HG03378 (cell line): ENCODE measurements around the gene RUNX3.

Source experiments
- ATAC-seq: cut with Tn5 transposase; IDR thresholded peaks from one replicate; pipeline ENCODE4 v1.9.1; 2021; ENCODE audit warnings: mild to moderate bottlenecking, moderate library complexity; ENCODE audit not compliant: unreplicated experiment

Gene RUNX3

DNA sequence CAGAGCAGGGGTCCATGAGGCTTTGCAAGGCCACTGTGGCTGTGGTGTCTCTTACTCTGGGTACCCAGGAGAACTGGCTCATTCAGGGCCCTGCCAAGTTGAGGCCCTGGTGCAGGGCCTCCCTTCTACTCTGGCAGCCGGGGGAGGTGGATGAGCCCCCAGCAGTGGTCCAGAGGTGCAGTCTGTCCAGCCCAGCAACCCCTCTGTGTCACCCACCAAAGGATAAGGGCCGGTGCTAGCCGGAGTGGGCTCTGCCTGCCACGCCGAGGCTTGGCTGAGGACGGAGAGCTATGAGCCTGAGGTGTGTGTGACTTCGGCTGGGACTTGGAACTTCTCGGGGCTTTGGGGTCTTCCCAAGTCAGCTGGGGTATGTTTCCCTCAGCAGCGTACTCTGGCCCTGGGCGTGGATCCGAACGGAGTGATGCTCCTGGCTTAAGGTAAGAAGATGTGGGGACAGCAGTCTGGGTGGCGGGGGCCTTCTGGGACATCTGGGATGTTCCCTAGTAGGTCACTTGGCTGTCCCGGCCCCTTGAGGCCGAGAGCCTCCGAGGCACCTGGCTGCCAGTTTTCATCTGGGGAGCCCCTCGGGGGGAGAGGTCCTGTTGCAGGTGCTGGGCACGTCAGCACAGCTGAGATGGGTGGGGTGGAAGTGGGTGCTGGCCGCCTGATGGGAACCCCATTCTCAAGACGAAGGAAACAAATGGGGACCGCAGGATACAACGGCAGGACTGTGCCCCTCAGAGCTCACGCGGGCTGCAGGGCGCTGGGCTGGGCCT is 25.9 kb downstream of the RUNX3 start:
- ATAC-seq = no peak

DNA sequence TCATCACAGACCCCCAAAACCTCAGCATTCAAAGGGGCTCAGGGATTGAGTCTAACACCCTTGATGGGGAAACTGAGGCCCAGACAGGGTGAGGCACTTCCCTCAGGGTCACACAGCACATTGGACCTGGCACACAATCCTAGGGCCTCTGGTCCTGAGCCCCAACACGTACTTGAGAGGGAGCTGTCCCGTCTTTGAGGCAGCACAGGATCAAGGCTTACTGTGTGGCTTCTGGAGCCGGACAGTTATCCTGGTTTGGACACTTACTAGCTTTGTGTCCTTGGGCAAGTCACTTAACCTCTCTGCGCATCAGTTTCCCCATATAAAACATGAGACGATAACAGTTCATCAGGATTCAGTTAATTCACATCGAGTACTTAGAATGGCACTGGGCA is 26.5 kb downstream of the RUNX3 start:
- ATAC-seq = no peak

DNA sequence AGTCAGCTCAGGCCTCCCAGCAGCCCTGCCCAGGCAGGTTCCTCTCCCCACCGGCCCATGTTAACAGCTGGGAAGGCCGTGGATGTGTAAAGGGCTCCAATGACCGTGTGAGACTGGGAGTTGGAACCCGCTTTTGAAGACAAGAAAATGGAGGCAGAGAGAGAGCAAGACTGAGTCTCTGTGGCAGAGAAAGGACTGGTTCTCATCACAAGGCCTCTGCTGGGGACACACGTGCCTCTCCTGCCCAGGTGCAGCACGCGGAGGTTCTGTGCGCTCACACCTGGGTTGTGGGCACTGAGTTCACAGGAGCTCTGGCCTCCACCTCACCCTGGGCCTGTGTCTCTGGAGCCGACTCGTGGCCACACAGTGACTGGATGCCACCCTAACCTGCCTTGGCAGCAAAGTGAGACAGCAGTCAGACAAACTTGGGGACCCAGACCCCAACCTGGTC is 27.0 kb downstream of the RUNX3 start:
- no peak for ATAC-seq

DNA sequence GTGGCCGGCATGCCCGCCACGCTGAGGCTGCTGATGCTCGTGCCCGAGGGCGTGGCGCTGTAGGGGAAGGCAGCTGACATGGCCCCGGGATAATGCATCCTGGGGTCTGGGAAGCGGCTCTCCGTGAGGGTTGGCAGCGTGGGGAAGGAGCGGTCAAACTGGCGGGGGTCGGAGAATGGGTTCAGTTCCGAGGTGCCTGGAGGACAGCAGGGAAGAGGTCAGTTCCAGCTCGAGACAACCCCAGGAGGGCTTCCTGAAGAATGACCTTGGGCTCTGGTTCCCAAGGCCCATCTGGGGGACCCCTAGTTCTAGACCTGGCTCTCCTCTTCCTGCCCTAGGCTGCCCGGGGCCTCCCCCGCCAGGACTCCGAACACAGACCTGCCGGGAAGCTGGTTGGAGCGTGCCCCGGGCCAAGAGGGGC is 27.6 kb downstream of the RUNX3 start:
- ATAC-seq = no peak

DNA sequence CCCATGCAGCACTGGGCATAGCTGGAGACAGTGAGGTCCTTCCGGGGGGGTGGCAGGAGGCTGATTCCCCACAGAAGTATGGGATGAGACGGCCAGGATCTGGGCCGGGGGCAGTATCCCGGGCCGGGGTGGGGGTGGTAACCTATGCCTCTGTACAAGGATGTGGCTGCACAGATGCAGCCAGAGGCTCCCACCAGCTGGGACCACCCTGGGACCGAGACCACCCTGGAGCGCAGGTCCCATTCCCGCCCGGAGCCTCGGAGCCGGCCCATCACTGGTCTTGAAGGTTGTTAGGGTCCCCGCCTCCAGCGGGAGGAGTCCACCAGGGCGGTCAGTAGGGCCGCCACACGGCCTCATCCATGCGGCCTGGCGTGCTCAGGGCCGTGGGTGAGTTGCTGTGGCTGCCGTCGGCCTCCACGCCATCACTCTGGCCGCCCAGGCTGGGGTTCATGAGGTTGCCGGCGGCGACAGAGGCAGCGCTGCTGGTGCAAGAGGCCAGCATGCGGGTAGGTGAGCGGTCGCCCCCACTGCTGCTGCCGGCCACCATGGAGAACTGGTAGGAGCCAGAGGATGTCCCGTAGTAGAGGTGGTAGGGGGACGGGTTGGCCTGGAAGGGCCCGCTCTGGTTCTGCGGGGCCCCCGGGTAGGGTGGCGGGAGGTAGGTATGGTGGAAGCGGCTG is 28.1 kb downstream of the RUNX3 start:
- no peak for ATAC-seq

DNA sequence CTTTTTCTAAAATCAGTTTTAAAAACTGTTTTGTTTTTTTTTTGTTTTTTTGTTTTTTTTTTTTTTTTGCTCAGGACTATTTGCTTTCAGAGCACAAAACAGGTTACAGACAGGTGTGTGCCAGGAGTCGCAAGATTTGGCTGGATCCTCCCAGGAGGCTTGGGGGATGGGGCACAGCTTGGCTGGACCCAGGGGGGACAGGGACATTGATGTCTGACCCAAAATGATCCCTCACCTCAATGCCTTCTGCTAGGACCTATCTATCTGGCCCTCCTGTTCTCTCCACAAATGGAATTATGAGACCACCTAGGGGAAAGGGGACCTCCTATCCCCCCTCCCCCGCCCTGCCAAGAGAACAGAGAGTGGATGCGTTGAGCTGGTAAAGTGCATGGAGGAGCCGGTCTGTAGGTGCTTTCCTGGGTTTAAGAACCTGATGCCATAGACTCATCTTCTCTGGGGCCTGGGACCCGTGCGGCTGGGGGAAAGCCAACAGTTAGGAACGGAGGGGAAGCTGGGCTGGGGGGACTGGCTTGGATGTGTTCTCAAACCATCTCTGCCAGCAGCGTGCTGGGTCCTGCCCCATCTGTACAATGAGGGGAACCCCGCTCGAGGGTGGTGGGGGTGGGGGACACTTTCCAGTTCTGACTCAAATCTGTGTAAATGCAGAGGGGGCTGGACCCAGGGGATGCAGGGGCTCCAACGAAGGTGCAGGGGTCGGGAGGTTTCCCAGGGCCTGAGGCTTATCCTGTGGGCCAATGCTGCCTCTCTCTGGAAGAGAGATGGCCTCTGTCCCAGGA is 28.9 kb downstream of the RUNX3 start:
- no peak for ATAC-seq

DNA sequence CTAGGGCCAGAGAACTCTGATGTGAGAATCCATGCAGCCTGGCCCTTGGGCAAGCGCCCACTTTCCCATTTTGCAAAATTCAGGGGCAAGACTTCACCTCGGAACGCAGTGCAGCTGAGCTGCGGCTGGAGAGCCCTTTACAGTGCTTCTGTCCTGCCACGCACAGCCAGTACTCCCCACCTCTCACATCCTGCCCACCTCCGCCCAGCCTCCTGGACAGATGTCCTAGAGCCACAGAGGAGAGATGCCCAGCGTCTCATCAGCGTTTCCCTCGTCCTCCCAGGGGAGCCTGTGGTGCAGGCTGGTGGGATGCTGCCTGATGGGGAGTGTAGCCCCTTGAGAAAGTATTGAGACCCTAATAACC is 29.6 kb downstream of the RUNX3 start:
- no peak for ATAC-seq

DNA sequence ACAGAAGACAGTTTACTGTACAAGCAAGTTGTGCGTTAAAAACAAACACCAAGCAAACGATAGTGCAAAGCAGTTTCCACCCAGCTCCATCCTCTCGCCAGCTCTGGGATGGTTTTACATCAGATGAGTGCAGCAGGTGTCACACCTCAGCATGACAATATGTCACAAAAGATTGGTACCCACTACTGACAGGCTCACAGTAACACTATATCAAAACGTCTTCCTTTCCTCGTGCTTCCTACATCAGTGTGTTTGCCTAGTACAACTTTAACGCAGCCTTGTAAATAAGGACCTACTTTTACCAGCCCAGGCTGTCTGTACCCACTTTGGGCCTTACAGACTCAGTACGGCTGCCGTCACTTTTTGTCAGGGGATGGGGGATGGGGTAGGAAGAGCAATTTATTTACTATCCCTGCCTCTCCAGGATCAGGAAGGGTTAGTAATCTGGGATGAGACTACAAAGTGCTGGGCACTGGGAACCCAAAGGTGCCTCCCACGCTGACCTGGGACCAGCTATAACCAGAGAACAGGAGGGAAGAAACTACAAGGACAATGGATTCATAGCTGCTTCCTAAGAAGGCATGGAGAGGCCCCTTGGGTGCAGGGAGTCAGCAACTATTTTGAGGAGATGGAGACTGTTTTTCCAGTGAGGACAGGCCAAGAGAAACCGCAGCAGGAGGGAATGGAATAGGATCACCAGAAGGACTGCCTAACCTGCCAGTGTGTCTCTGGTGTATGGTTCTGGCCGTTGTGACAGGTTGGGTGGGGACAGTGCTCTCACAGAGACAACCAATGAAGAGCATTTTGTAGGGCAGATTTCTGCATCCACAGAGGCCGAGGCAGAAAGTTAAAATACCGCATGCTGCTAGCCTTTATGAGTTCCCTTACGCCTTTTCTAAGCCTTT is 30.2 kb downstream of the RUNX3 start:
- ATAC-seq = no peak

DNA sequence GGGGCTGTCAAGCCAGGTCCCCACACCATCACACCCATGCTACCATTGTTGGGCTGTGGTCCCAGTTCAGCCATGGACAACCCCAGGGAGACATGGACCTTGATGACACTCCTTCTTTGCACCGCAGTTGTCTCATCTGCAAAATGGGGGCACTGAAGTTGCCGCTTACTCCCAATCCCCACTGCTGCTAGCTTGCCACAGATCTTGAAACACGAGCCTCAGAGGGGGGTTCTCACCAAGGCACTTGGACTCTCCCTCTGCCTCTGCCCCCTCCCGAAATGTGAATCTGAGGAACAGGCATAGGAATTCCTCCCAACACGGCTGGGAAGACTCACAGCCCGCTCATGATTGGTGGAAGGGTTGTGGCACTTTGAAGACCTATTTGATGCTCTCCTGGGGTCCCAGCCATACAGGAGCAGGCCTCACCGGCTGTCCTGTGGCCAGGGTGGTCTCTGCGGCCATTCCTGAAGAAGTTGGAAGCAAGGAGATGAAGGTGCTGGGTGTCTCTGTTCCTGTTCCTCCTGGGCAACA is 31.1 kb downstream of the RUNX3 start:
- no peak for ATAC-seq

DNA sequence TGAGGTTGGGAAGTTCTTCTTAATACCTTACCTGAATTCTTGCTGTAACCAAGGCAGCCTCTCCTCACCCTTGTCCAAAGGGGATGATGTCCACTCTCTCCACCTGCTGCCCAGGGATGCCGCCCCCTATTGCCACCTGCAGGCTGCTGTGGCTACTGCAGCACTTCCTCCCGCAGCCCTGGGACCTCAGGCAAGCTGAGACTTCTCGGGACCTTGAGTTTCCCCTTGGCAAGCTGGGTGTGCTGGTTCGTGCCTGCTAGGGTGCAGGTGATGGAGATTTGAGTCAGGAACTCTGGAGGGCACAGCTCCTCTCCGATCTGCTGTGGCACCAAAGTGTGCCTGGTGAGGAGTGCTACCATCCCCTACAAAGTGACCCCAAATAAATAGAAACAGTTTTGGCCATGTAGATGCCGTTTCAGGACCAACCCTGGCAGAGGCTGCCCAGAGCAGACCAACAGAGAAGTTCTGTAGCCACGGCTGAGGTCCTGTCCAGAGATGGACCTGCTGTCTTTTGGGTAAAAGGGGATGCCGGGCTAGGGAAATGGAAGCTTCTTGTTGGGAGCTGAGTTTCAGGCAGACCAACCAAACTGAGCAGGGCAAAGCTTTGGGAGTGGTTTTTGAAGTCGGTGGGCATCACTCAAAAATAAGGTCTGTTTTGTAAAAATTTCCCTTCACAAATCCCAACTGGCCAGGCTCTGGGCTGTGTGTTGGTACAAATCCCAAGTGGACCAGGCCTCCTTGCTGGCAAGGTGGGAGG is 31.7 kb downstream of the RUNX3 start:
- no peak for ATAC-seq

DNA sequence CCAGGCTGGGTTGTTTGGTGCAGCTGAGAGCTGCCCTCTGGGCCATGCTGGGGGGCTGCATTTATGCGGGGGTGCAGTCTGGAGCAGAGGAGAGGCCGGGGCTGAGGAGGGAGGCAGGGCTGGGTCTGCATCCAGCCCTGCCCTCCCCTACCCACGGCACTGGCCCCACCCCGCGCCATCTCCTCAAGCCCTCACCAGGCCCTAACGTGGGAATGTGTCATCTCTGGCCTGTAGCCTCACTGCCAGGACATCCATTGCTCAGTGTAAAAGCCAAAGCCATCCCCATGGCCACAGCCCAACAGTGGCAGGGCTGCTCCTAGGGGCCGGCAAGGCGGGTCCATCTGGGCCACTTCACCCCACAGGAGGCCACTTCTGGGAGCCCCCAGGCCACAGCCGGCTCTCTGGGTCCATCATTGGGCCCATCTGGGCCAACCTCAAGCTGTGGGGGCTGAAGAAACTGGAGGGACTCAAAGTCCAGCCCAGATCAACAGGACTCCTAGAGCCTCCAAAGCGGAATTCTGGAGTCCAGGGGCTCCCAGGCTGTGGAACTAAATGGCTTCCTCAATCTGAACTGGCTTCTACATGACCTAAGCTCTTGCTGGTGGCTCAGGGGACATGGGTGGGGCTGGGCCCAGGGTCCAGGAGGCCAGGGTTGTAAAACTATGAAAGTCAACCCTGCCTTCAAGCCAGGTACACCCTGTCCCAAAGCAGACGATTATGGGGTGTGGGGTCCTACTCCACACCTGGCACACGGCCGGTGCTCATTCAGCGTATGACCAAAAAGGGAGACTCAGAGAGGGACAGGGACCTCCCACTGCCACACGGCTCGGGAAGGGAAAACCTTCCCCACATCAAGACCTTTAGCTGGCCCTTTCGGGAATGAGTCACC is 32.6 kb downstream of the RUNX3 start:
- no peak for ATAC-seq

DNA sequence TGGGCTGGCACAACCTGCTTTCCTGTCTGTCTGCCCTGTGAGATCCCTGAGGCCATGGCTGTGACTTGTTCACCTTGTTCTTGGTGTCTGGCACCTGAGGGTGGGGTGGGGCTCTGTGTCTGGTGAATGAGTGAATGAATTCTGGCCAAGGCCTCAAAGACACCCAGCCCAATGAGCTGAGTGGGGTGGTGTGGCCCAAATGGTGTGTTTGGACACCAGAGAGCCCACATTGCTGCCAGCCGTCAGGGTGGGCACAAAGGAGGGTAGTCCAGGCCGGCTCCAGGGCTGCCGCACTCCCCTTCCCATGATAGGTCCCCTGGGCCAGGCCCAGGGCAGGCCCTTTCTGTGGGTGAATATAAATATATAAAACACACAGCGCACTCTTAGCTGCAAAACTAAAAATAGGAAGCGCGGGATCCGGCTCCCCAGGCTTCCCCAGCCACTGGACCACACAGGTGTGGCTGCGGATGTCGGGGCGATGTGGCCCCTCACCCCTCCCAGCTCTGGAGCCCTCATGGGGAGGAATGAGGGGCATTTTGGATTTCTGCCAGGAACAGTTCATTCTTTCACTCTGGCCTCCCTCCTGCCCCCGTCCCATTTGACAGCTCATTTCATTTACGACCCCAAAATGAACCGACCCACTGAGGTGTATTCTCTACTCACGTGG is 33.3 kb downstream of the RUNX3 start:
- no peak for ATAC-seq

DNA sequence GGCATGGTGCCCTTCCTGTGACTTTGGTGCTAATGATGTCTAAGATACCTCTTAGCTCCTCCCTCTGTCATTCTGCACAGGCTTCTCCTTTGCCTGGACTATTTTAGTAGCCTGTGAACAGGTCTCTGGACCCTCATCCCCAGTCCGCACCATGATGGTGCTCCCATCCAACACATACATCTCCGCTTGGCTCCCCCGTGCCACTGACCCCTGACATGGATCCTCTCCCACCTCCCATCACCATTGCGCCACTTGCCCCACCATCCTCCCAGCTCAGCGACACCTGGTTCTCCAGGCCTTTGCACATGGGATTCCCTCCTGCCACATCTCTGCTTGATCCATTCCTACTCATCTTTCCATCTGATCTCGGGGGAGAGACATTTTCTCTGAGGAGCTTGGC is 33.9 kb downstream of the RUNX3 start:
- ATAC-seq = no peak

DNA sequence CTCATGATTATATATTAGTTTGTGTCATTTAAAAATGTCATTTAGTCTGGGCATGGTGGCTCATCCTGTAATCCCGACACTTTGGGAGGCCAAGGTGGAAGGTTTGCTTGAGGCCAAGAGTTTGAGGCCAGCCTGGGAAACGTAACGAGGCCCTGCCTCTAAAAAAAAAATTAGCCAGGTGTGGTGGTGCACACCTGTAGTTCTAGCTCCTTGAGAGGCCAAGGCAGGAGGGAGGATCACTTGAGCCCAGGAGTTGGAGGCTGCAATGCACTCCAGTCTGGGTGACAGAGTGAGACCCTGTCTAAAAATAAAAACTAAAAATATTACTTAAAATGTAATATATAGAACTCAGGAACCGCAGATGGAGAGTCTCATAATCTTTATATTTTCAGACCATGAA is 34.6 kb downstream of the RUNX3 start:
- no peak for ATAC-seq

DNA sequence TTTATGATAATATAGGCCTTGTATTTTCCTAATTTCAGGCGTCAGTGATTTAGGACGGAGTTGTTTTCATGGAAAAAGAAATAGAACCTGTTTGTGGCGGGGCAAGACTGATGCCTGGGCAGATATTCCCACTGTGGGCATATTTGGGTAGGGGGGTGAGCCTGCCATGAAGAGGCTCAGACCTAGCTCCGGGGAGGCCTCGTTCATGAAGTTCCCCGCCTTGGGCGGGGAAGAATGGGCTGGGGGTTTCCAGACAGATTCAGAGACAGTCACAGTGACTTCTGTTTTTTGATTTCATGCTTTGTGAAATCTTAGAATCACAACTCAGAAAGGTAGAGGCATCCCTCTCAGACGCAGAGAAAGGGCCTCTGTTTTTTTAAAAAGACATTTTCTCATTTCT is 36.1 kb downstream of the RUNX3 start:
- ATAC-seq = no peak

DNA sequence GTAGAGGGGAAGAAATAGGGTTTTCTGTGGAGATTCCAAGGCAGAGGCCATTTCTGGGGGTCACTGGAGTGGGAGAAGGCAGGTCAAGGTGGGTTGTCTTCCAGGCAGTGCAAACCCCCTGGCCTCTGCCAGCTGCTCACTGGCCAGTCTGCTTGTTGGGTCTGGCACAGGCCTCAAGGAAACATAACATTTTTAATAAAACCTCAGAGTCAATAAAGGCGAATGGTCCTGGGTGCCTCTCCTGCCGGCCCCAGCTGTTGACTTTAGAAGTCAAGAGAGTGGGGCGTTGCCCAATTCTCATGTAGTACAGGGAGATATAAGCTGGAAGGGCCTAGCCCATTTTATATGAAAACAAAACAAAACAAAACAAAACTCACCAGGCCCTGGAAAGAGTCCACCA is 36.6 kb downstream of the RUNX3 start:
- ATAC-seq = no peak

DNA sequence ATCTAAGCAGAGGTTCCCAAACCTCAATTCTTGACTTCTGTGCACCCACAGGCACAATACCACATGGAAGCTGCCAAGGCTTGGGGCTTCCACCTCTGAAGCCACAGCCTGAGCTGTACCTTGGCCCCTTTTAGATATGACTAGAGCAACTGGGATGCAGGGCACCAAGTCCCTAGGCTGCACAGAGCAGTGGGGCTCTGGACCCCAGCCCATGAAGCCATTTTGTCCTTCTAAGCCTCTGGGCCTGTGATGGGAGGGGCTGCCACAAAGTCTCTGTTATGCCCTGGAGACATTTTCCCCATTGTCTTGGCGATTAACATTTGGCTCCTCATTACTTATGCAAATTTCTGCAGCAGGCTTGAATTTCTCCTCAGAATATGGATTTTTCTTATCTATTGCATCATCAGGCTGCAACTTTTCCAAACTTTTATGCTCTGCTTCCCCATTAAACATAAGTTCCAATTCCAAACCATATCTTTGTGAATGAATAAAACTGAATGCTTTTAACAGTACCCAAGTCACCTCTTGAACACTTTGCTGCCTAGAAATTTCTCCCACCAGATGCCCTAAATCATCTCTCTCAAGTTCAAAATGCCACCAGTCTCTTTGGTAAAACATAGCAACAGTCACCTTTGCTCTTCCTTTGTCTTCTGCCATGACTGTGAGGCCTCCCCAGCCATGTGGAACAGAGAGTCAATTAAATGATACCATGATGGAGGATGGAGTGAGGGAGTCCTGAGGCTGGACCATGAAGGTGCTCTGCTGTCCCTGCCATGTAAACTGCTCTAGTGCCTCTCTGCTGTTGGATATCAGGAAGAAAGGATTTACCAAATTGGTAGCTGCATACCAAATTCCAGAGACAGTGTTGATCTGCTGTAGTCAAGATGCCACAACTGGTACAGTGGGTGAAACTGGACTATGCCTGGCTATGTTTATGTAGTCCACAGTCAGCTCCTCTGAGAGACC is 37.6 kb downstream of the RUNX3 start:
- ATAC-seq = no peak
